Measurements from ENCODE around the gene CCDC177. TPM values are rescaled to one million over a fixed set of nuclear protein-coding genes. Genes with fewer than 3 reads are reported as not detected.

The CCDC177 gene
- total and polyA plus RNA-seq, 4 donors = 0.01 TPM; not detected in 3

DNA sequence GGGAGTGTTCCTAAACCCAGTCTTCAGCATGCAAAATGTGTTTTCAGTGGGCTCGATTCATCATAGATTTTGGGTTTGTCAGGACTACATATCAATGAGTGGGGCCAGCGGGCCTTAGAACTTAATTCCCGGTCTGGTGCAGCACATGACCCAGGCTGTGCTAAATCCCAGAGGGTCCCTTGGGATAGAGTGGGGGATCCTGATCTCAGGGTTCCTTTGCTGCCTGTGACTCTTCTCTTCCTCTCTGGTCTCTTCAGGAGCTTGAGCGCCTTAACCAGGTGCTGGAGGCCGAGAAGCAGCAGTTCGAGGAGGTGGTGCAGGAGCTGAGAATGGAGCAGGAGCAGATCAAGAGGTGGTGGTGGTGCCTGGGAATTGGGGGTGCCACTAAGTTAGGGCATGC lies 52.6 kb downstream of the CCDC177 start:
- Histone ChIP-seq H3K4me3 (no peak overlapping the region), H3K27ac (ENCODE audit: low read depth in 1 of 2, low read length in 1 of 2) (no peak overlapping the region), H3K4me1 (ENCODE audit: control insufficient read depth in 5 of 5, insufficient read depth in 5 of 5, low read length in 5 of 5) (peaks cover 0 to 1% (median 0%) of the 10 kb centered on the region in 5 donors), H3K9ac (ENCODE audit: insufficient read depth in 1 of 2, low read length in 2 of 2) (no peak overlapping the region), H3K36me3 (ENCODE audit: control insufficient read depth in 4 of 4, insufficient read depth in 4 of 4, low read length in 4 of 4) (no peaks in the 10 kb centered on the region), H3K27me3 (ENCODE audit: control insufficient read depth in 3 of 3, insufficient read depth in 3 of 3, low read length in 2 of 3) (peaks cover 0 to 2% (median 0%) of the 10 kb centered on the region in 3 donors), H3K9me3 (ENCODE audit: control insufficient read depth in 4 of 4, insufficient read depth in 3 of 4, low read length in 3 of 4) (no peaks in the 10 kb centered on the region)
- DNase-seq (no peak), ATAC-seq (ENCODE audit: insufficient read depth, low FRiP score) (no peak)
- TF ChIP-seq, protein P1, sequence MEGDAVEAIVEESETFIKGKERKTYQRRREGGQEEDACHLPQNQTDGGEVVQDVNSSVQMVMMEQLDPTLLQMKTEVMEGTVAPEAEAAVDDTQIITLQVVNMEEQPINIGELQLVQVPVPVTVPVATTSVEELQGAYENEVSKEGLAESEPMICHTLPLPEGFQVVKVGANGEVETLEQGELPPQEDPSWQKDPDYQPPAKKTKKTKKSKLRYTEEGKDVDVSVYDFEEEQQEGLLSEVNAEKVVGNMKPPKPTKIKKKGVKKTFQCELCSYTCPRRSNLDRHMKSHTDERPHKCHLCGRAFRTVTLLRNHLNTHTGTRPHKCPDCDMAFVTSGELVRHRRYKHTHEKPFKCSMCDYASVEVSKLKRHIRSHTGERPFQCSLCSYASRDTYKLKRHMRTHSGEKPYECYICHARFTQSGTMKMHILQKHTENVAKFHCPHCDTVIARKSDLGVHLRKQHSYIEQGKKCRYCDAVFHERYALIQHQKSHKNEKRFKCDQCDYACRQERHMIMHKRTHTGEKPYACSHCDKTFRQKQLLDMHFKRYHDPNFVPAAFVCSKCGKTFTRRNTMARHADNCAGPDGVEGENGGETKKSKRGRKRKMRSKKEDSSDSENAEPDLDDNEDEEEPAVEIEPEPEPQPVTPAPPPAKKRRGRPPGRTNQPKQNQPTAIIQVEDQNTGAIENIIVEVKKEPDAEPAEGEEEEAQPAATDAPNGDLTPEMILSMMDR (IDR thresholded peaks at IDR 0.05; ENCODE audit: control extremely low read depth, extremely low read depth) = no peak
- 95 to 97% methylated on average over 6 of the region's 6 CpGs for WGBS, 2 donors

Other genes with a start within 250 kb of the CCDC177 start
- 100 to 1,000 TPM in 1 of 2 donors, 10 to 100 TPM in 1; 69.1 to 138 TPM for gene ERH, start 176.6 kb downstream of the CCDC177 start, total RNA-seq
- 100 to 1,000 TPM; 139 to 203 TPM for gene ERH, start 176.6 kb downstream of the CCDC177 start, polyA plus RNA-seq
- 10 to 100 TPM; 60.4 to 74.9 TPM for gene SLC39A9, start 176.2 kb downstream of the CCDC177 start, total RNA-seq
- gene SLC39A9, start 176.2 kb downstream of the CCDC177 start, polyA plus RNA-seq = 10 to 100 TPM; 20.5 to 26.5 TPM
- under 1 TPM in 1 of 2 donors, not detected in 1; 0.83 TPM for gene PLEKHD1, start 90.1 kb downstream of the CCDC177 start, total RNA-seq
- gene PLEKHD1, start 90.1 kb downstream of the CCDC177 start, polyA plus RNA-seq = under 1 TPM; 0.11 to 0.33 TPM
- 10 to 100 TPM; 51.3 to 75.1 TPM for gene SUSD6, start 36.7 kb upstream of the CCDC177 start, total RNA-seq
- 10 to 100 TPM; 16.0 to 70.7 TPM for gene SUSD6, start 36.7 kb upstream of the CCDC177 start, polyA plus RNA-seq
- gene SRSF5, start 192.3 kb upstream of the CCDC177 start, total RNA-seq = 100 to 1,000 TPM; 224 to 419 TPM
- gene SRSF5, start 192.3 kb upstream of the CCDC177 start, polyA plus RNA-seq = 100 to 1,000 TPM; 239 to 334 TPM
- not detected for gene SLC10A1, start 222.4 kb upstream of the CCDC177 start, total RNA-seq
- gene SLC10A1, start 222.4 kb upstream of the CCDC177 start, polyA plus RNA-seq = not detected